Measurements from ENCODE around the gene MEGF8. TPM values are rescaled to one million over a fixed set of nuclear protein-coding genes. Genes with fewer than 3 reads are reported as not detected.

Gene MEGF8
- polyA plus RNA-seq, 4 donors: 32.5 to 48.3 (median 35.7) TPM

- DNase-seq (ENCODE audit: low read depth in 4 of 4, low spot score in 3 of 4): no peak
Observed at GRCh38 chr19:42375415-42376176, 50.2 kb downstream of the MEGF8 start.

GRCh38 chr19:42376177-42376555 is 50.7 kb downstream of the MEGF8 start:
- DNase-seq (ENCODE audit: low read depth in 4 of 4, low spot score in 3 of 4): no peak

- no peak for DNase-seq (ENCODE audit: low read depth in 4 of 4, low spot score in 3 of 4)
Observed at GRCh38 chr19:42378225-42379215, 53.1 kb downstream of the MEGF8 start.

- DNase-seq (ENCODE audit: low read depth in 4 of 4, low spot score in 3 of 4): no peak
Observed at GRCh38 chr19:42380155-42380554, 54.7 kb downstream of the MEGF8 start.

GRCh38 chr19:42386974-42387707 is 61.7 kb downstream of the MEGF8 start:
- peak in 2 of 4 donors; percentile 31 to 36 for DNase-seq (ENCODE audit: low read depth in 4 of 4, low spot score in 3 of 4)

GRCh38 chr19:42388851-42389489 is 63.5 kb downstream of the MEGF8 start:
- no peak for DNase-seq (ENCODE audit: low read depth in 4 of 4, low spot score in 3 of 4)

GRCh38 chr19:42389899-42390298 is 64.5 kb downstream of the MEGF8 start, which contains the start of gene CNFN:
Gene CNFN (minus strand): TSS chr19:42390297. CDS start chr19:42389037, 1,260 bp downstream.
- DNase-seq (ENCODE audit: low read depth in 4 of 4, low spot score in 3 of 4): no peak

GRCh38 chr19:42392165-42392564 is 66.7 kb downstream of the MEGF8 start:
- no peak for DNase-seq (ENCODE audit: low read depth in 4 of 4, low spot score in 3 of 4)

- DNase-seq (ENCODE audit: low read depth in 4 of 4, low spot score in 3 of 4): no peak
Observed at GRCh38 chr19:42394751-42395150, 69.3 kb downstream of the MEGF8 start.

- DNase-seq (ENCODE audit: low read depth in 4 of 4, low spot score in 3 of 4): peak; percentile 97 to 98 (median 98)
Observed at GRCh38 chr19:42396381-42397262, 71.2 kb downstream of the MEGF8 start.

GRCh38 chr19:42397263-42398166 is 72.1 kb downstream of the MEGF8 start:
- DNase-seq (ENCODE audit: low read depth in 4 of 4, low spot score in 3 of 4): no peak

GRCh38 chr19:42400404-42400803 is 75.0 kb downstream of the MEGF8 start:
- no peak for DNase-seq (ENCODE audit: low read depth in 4 of 4, low spot score in 3 of 4)

GRCh38 chr19:42401365-42402303 is 76.2 kb downstream of the MEGF8 start:
- peak; percentile 69 to 84 (median 82) for DNase-seq (ENCODE audit: low read depth in 4 of 4, low spot score in 3 of 4)

- DNase-seq (ENCODE audit: low read depth in 4 of 4, low spot score in 3 of 4): no peak
Observed at GRCh38 chr19:42402376-42403116, 77.1 kb downstream of the MEGF8 start.

- DNase-seq (ENCODE audit: low read depth in 4 of 4, low spot score in 3 of 4): no peak
Observed at GRCh38 chr19:42403586-42403985, 78.2 kb downstream of the MEGF8 start.

- DNase-seq (ENCODE audit: low read depth in 4 of 4, low spot score in 3 of 4): no peak
Observed at GRCh38 chr19:42406111-42406510, 80.7 kb downstream of the MEGF8 start.
